Left ventricle myocardium inferior (tissue), 1 donor: ENCODE data around the gene ATXN1. TPM values are rescaled to one million over a fixed set of nuclear protein-coding genes. Genes with fewer than 3 reads are reported as not detected.
A peak's percentile ranks its signal among the peaks of the same experiment; 100 is the strongest.

Experiments
- DNase-seq: peaks from one replicate; pipeline ENCODE4 v3.0.0-alpha.2; 2020
- H3K27ac ChIP-seq: fragments of 200-600 bp; replicated peaks from 2 replicates; pipeline ENCODE4 v1.8.0; 2021
- H3K27me3 ChIP-seq: fragments of 200-600 bp; 2 replicates; pipeline ENCODE4 v1.8.0; 2021; ENCODE audit warnings: low read depth
- H3K36me3 ChIP-seq: fragments of 200-600 bp; 2 replicates; pipeline ENCODE4 v1.8.0; 2021
- H3K4me1 ChIP-seq: fragments of 200-600 bp; 2 replicates; pipeline ENCODE4 v1.8.0; 2021
- H3K4me3 ChIP-seq: fragments of 200-600 bp; 2 replicates; pipeline ENCODE4 v1.8.0; 2021; ENCODE audit warnings: mild to moderate bottlenecking, moderate library complexity
- H3K9me3 ChIP-seq: fragments of 200-600 bp; replicated peaks from 2 replicates; pipeline ENCODE4 v1.8.0; 2021
- CTCF ChIP-seq: fragments of 200-600 bp; IDR thresholded peaks from 2 replicates; pipeline ENCODE4 v1.8.0; 2021; ENCODE audit warnings: antibody characterized with exemption, mild to moderate bottlenecking, borderline replicate concordance
- intact Hi-C: fragments of 100-400 bp; cut with micrococcal nuclease; formaldehyde crosslinking; loops from one replicate; pipeline ENCODE4 v1.11.0; 2022
- total RNA-seq: library from RNA; stranded (reverse); fragmentation: NEBNext Ultra II Directional; extraction: Animal tissue kit (Norgen Biotek cat#: 25700); gene quantifications from one replicate; pipeline ENCODE4 v1.2.1, GENCODE V29; 2021
- donor health status: DM: no; HTN: yes; CAD: no; lungs with severe emphysema.

ATXN1 gene
- total RNA-seq, 1 donor from 2014 or later, result 41.5 TPM

- Histone ChIP-seq H3K9me3 (no peaks in the 10 kb centered on the region), H3K4me1 (peaks cover 10% of the 10 kb centered on the region), H3K36me3 (no peaks in the 10 kb centered on the region), H3K27ac (no peak overlapping the region), H3K4me3 (no peak overlapping the region), H3K27me3 (no peaks in the 10 kb centered on the region)
- no peak for DNase-seq
- intact Hi-C loops, result no loop called here
- TF ChIP-seq CTCF, result no peak
Observed at GRCh38 chr6:16533210-16533609, 228.1 kb downstream of the ATXN1 start.

- Histone ChIP-seq H3K4me3 (no peak overlapping the region), H3K36me3 (no peaks in the 10 kb centered on the region), H3K4me1 (peaks cover 14% of the 10 kb centered on the region), H3K27ac (no peak overlapping the region), H3K27me3 (no peaks in the 10 kb centered on the region), H3K9me3 (no peaks in the 10 kb centered on the region)
- DNase-seq, result no peak
- no peak for TF ChIP-seq CTCF
- intact Hi-C loops, result no loop called here
Observed at GRCh38 chr6:16527691-16528090, 233.6 kb downstream of the ATXN1 start.

GRCh38 chr6:16524380-16524707 is 236.9 kb downstream of the ATXN1 start:
- H3K27me3 ChIP-seq, result no peaks in the 10 kb centered on the region
- intact Hi-C loops, result no loop called here
- H3K4me3 ChIP-seq, result no peak overlapping the region
- TF ChIP-seq CTCF, result no peak
- peaks cover 21% of the 10 kb centered on the region for H3K36me3 ChIP-seq
- H3K27ac ChIP-seq, result peak overlapping the region; percentile 5
- H3K4me1 ChIP-seq, result peaks cover 25% of the 10 kb centered on the region
- H3K9me3 ChIP-seq, result no peaks in the 10 kb centered on the region
- no peak for DNase-seq

GRCh38 chr6:16523606-16524379 is 237.5 kb downstream of the ATXN1 start:
- Histone ChIP-seq H3K9me3 (no peaks in the 10 kb centered on the region), H3K36me3 (peaks cover 21% of the 10 kb centered on the region), H3K27me3 (no peaks in the 10 kb centered on the region), H3K4me3 (no peak overlapping the region), H3K27ac (peak overlapping the region; percentile 12), H3K4me1 (peaks cover 27% of the 10 kb centered on the region)
- no peak for DNase-seq
- no peak for TF ChIP-seq CTCF
- intact Hi-C loops, result no loop called here

DNA sequence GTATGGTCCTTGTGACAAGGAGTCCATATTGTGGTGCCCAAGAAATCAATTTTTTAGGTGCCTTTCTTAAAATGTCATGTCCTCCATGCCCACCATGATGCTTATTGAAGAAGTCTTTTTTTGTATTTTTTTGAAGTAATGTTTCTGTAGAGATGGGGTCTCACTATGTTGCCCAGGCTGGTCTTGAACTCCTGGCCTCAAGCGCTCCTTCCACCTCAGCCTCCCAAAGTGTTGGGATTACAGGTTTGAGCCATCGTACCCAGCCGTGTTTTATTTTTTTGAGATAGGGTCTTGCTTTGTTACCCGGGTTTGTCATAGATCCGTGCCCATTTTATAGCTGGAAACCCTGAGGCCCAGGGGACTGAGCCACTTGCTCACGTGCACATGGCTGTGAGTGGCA is 238.3 kb downstream of the ATXN1 start:
- DNase-seq, result no peak
- no peaks in the 10 kb centered on the region for H3K9me3 ChIP-seq
- no peak overlapping the region for H3K27ac ChIP-seq
- intact Hi-C loops, result no loop called here
- H3K4me3 ChIP-seq, result no peak overlapping the region
- no peaks in the 10 kb centered on the region for H3K27me3 ChIP-seq
- H3K4me1 ChIP-seq, result peaks cover 31% of the 10 kb centered on the region
- peaks cover 21% of the 10 kb centered on the region for H3K36me3 ChIP-seq
- TF ChIP-seq CTCF, result no peak
